Fibroblast of the conjunctiva (primary cell): ENCODE data around the gene FAM161A.
A peak's percentile ranks its signal among the peaks of the same experiment; 100 is the strongest.
"Not testable (repeated sequence)": the region's sequence is repeated elsewhere in the genome, so short reads cannot be mapped to it uniquely, and the experiment has no call there.

Source experiments
- DNase-seq: peaks from one replicate; pipeline ENCODE4 v3.0.0-alpha.2; 2010; ENCODE audit warnings: low read depth

FAM161A gene

GRCh38 chr2:61841286-61841685 is 12.6 kb downstream of the FAM161A start:
- no peak for DNase-seq

- no peak for DNase-seq
These were observed 19.0 kb downstream of the FAM161A start for GRCh38 chr2:61834893-61835292.

GRCh38 chr2:61833971-61834370 is 19.9 kb downstream of the FAM161A start:
- DNase-seq: no peak

GRCh38 chr2:61832183-61832841 is 21.5 kb downstream of the FAM161A start:
- no peak for DNase-seq

- no peak for DNase-seq
These were observed 31.6 kb downstream of the FAM161A start for GRCh38 chr2:61822255-61822654.

GRCh38 chr2:61816480-61817355 is 37.1 kb downstream of the FAM161A start:
- no peak for DNase-seq

GRCh38 chr2:61814539-61815160 is 39.2 kb downstream of the FAM161A start:
- no peak for DNase-seq

GRCh38 chr2:61813314-61813713 is 40.5 kb downstream of the FAM161A start:
- not testable (repeated sequence) for DNase-seq

GRCh38 chr2:61811821-61812220 is 42.0 kb downstream of the FAM161A start:
- DNase-seq: no peak

- not testable (repeated sequence) for DNase-seq
These were observed 43.7 kb downstream of the FAM161A start for GRCh38 chr2:61810203-61810602.

GRCh38 chr2:61808693-61809092 is 45.2 kb downstream of the FAM161A start:
- DNase-seq: not testable (repeated sequence)

GRCh38 chr2:61807036-61807757 is 46.7 kb downstream of the FAM161A start:
- DNase-seq: no peak

GRCh38 chr2:61802548-61802947 is 51.3 kb downstream of the FAM161A start:
- no peak for DNase-seq

GRCh38 chr2:61799099-61799498 is 54.8 kb downstream of the FAM161A start:
- DNase-seq: no peak

- DNase-seq: not testable (repeated sequence)
These were observed 56.4 kb downstream of the FAM161A start for GRCh38 chr2:61797446-61797845.

- DNase-seq: no peak
These were observed 58.5 kb downstream of the FAM161A start for GRCh38 chr2:61795408-61795807.

- DNase-seq: peak; percentile 43
These were observed 60.4 kb downstream of the FAM161A start for GRCh38 chr2:61793389-61793836.

- no peak for DNase-seq
These were observed 61.4 kb downstream of the FAM161A start for GRCh38 chr2:61792355-61792890.

GRCh38 chr2:61789807-61790602 is 63.9 kb downstream of the FAM161A start:
- no peak for DNase-seq

- DNase-seq: no peak
These were observed 65.8 kb downstream of the FAM161A start for GRCh38 chr2:61787941-61788563.

GRCh38 chr2:61786876-61787275 is 67.0 kb downstream of the FAM161A start:
- DNase-seq: no peak
